Measurements from ENCODE around the gene GPBAR1.
A peak's percentile ranks its signal among the peaks of the same experiment; 100 is the strongest.
"Not testable (repeated sequence)": the region's sequence is repeated elsewhere in the genome, so short reads cannot be mapped to it uniquely, and the experiment has no call there.

Gene GPBAR1

DNA sequence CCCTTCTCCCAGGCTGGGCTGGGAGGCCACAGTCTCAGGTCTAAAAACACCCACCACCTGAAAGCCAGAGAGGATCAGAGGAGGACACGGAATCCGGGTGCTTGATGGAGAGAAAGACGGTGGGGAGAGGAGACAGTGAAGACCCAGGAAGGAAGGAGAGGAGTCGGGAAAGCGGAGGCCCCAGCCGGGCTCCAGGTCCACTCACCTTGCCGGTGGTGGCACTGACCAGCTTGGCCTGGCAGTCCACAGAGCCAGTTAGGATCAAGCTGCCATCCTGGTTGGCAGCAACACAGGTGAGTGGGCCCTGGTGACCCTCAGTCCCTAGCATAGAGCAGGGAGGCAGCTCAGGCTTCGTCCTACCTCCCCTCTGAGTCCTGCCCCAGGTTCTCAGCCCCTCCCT is 4.8 kb downstream of the GPBAR1 start:
- Mint-ChIP-seq H3K4me3 (no peak overlapping the region), H3K4me1 (ENCODE audit: low read depth) (peaks cover 82% of the 10 kb centered on the region), H3K27ac (peak overlapping the region; percentile 77), H3K9me3 (no peaks in the 10 kb centered on the region), H3K36me3 (ENCODE audit: low read depth) (peaks cover 76% of the 10 kb centered on the region), H3K27me3 (no peaks in the 10 kb centered on the region)
- intact Hi-C loops (cut with micrococcal nuclease): no loop called here

DNA sequence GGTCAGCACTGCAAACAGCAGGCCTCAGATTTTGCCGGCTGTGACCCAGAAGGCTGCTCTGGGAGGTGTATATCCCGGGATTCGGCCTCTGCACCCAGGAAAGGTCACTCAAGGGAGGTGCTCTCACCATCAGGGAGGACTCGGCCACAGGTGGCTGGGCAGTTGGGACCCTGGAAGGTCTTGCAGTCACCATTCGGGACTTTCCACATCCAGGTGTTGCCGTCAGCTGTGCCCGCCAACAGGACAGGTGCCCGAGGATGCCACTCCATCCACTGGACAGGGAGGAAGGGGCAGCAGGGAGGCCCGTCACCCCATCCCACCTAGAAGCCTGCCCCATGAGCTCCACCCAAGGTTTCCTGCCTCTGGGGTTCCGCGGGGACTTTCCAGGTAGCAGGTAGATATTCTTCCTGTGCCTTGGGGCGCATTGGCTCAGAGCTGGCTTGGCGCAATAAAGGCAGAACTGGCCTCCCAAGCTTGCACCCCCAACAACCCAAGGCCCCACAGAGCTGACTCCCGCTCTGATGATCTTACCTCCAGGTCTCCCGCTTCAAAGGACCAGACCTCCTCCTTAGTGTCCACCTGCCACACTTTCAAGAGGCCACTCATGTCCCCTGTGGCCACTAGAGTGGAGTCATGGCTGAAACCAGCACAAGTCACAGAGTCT is 5.6 kb downstream of the GPBAR1 start:
- peaks cover 78% of the 10 kb centered on the region for H3K36me3 Mint-ChIP-seq (ENCODE audit: low read depth)
- peak overlapping the region; percentile 77 for H3K27ac Mint-ChIP-seq
- no peak overlapping the region for H3K4me3 Mint-ChIP-seq
- intact Hi-C loops (cut with micrococcal nuclease): no loop called here
- peaks cover 82% of the 10 kb centered on the region for H3K4me1 Mint-ChIP-seq (ENCODE audit: low read depth)
- no peaks in the 10 kb centered on the region for H3K9me3 Mint-ChIP-seq
- H3K27me3 Mint-ChIP-seq: no peaks in the 10 kb centered on the region

DNA sequence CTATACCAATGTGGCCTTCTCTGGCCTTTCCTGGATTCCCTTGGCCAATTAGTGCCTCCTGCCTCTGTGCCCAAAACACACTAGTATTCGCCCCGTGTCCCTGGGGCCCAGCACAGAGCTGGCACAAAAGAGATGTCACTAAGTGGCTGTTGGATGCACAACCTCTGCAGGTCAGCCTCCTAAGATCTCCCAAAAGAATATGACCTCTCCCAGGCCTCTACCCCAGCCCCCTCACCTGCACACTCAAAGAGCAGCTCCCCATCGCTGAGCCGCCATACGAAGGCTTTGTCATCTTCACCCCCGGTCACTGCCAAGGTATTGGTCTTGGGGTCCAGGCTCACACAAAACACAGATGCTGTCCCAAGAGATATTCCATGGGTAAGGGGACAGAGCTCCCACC is 6.4 kb downstream of the GPBAR1 start:
- peaks cover 82% of the 10 kb centered on the region for H3K4me1 Mint-ChIP-seq (ENCODE audit: low read depth)
- no peaks in the 10 kb centered on the region for H3K27me3 Mint-ChIP-seq
- intact Hi-C loops (cut with micrococcal nuclease): no loop called here
- H3K36me3 Mint-ChIP-seq (ENCODE audit: low read depth): peaks cover 86% of the 10 kb centered on the region
- no peak overlapping the region for H3K27ac Mint-ChIP-seq
- no peaks in the 10 kb centered on the region for H3K9me3 Mint-ChIP-seq
- H3K4me3 Mint-ChIP-seq: no peak overlapping the region

DNA sequence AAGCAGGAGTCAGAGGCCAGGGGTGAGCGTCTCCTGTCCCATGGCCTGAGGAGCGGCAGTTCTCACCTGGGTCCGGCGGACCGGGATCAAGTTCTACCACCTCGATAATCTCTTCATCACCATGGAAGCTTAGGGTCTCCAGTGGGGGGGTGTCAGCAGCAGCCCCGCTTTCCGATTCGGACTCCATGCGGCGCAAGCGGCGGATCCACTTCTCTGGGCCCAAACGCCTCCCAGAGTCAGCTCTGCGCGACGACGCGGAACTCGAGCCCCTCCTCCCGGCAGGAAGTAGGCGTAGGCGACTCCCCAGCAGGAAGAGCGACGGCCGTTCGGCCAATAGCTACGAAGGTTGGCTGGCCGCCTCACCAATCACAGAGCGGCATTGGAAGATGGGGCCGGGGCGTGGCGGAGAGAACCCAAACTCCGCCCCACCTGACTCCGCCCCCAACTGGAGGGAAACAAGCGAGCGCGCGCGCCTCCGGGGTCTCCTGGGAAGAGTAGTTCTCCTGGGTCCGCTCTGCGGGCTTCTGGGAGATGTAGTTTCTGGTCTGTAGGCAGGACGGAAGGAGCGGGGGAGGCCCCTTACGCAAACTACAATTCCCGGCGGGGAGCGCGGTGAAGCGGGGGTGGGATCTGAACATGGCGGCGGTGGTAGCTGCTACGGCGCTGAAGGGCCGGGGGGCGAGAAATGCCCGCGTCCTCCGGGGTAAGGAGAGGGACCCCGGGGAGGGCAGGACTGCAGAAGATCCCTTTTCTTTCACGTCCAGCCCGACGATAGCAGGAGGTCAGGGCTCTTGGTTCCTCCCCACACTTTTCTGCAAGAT is 9.3 kb downstream of the GPBAR1 start, which contains the start of the genes AAMP and PNKD:
Gene AAMP (minus strand): TSS at position 238 of the 821 bp plus-strand sequence. CDS start 51 bp downstream, at position 187.
Gene PNKD (plus strand): TSS at position 620 of the 821 bp plus-strand sequence. CDS start 17 bp downstream, at position 637.
- Mint-ChIP-seq H3K4me1 (ENCODE audit: low read depth) (peaks cover 69% of the 10 kb centered on the region), H3K9me3 (no peaks in the 10 kb centered on the region), H3K27ac (peak within 1 kb of the TSS; percentile 89), H3K4me3 (peak within 1 kb of the TSS; percentile 85), H3K36me3 (ENCODE audit: low read depth) (peaks cover 88% of the 10 kb centered on the region), H3K27me3 (no peaks in the 10 kb centered on the region)
- intact Hi-C loops (cut with micrococcal nuclease): loop anchor here (1.0 to 5.0 kb wide), 2 partner anchors 129 to 297 kb away; partner anchors contain the start of genes CNOT9, CTDSP1 and USP37

DNA sequence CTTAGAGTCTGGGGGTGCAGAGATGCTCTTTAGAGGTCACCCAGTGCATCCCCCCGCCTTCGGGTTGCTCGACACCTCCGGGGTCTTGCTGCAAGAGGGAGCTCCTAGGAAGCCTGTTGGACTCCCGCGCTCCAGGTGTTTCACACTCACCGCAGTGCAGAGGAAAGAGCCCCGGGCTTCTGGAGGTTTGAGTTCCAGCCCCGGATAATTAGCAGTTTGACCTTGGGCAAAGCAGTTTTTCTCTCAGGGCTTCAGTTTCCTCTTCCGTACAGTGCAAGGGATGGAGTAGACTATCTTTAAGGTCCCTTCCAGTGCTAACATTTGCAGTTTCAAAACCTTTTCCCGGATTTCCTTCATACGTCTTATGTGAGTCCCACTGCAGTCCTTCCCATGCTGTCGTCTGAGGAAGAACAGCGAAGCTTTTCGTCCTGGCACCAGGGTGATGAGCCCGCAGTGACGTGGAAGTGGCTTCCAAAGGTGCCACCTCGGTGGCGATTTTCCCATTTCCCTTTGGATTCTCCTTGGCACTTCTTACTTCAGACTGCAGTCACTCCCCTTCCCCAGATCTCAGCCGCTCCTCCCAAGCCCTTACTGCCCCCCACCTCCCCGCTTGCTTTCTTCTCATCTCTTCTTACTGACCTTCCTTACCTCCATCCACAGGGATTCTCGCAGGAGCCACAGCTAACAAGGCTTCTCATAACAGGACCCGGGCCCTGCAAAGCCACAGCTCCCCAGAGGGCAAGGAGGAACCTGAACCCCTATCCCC is 10.1 kb downstream of the GPBAR1 start:
- Mint-ChIP-seq H3K27ac (peak overlapping the region; percentile 89), H3K9me3 (no peaks in the 10 kb centered on the region), H3K4me3 (peak overlapping the region; percentile 85), H3K4me1 (ENCODE audit: low read depth) (peaks cover 69% of the 10 kb centered on the region), H3K36me3 (ENCODE audit: low read depth) (peaks cover 88% of the 10 kb centered on the region), H3K27me3 (no peaks in the 10 kb centered on the region)
- intact Hi-C loops (cut with micrococcal nuclease): loop anchor here (1.0 to 5.0 kb wide), 2 partner anchors 128 to 296 kb away; partner anchors contain the start of genes CNOT9, CTDSP1 and USP37

DNA sequence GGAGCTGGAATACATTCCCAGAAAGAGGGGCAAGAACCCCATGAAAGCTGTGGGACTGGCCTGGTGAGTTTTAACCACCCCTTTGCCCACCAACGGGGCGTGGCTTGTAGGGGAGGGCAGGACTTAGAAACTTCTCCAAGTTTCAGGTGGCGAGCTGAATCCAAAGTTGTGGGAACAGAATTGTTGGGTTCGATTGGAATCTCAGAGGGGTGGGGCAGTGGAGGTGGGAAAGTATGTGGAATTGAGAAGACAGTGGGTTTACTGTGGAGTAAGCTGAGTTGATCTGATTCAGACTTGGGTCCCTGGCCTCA is 10.6 kb downstream of the GPBAR1 start:
- intact Hi-C loops (cut with micrococcal nuclease): loop anchor here (5.0 kb wide), 1 partner anchor 296 kb away; the partner anchor contains the start of genes CNOT9 and USP37
- H3K27me3 Mint-ChIP-seq: no peaks in the 10 kb centered on the region
- H3K36me3 Mint-ChIP-seq (ENCODE audit: low read depth): peaks cover 88% of the 10 kb centered on the region
- H3K4me1 Mint-ChIP-seq (ENCODE audit: low read depth): peaks cover 69% of the 10 kb centered on the region
- H3K9me3 Mint-ChIP-seq: no peaks in the 10 kb centered on the region
- peak overlapping the region; percentile 89 for H3K27ac Mint-ChIP-seq
- peak overlapping the region; percentile 85 for H3K4me3 Mint-ChIP-seq

DNA sequence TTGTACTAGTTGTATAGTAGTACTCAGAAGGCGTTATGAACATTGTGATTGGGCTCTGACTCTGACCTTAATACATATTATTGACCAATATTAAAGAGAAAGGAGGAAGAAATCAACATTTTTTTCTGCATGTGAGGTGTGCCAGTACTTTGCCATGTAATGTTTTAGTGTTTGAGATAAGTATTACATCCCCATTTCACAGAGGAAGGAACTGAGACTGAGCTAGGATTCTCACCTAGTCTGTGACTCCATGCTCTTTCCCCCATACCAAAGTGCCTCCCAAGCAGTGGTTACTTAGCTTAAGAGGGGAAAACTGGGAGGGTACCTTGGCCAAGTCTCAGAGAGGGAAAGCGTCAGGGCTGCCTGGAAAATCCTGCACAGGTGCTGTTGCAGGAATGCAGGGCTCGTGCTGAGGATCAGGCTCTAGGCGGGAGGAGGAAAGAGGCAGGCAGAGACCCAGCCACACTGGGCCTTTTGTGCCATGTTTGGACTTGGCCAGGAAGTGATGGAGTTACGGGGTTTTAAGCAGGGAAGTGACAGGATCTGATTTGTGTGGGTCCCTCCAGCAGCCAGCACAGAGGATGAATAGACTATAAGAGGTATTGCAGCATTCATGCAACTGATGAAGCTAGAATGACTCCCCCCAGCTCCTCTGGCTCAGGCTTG is 11.2 kb downstream of the GPBAR1 start:
- intact Hi-C loops (cut with micrococcal nuclease): loop anchor here (2.0 to 5.0 kb wide), 2 partner anchors 15 to 295 kb away; partner anchors contain the start of genes CNOT9 and USP37
- Mint-ChIP-seq H3K9me3 (no peaks in the 10 kb centered on the region), H3K27ac (peak overlapping the region; percentile 89), H3K4me1 (ENCODE audit: low read depth) (peaks cover 69% of the 10 kb centered on the region), H3K36me3 (ENCODE audit: low read depth) (peaks cover 88% of the 10 kb centered on the region), H3K27me3 (no peaks in the 10 kb centered on the region), H3K4me3 (no peak overlapping the region)

DNA sequence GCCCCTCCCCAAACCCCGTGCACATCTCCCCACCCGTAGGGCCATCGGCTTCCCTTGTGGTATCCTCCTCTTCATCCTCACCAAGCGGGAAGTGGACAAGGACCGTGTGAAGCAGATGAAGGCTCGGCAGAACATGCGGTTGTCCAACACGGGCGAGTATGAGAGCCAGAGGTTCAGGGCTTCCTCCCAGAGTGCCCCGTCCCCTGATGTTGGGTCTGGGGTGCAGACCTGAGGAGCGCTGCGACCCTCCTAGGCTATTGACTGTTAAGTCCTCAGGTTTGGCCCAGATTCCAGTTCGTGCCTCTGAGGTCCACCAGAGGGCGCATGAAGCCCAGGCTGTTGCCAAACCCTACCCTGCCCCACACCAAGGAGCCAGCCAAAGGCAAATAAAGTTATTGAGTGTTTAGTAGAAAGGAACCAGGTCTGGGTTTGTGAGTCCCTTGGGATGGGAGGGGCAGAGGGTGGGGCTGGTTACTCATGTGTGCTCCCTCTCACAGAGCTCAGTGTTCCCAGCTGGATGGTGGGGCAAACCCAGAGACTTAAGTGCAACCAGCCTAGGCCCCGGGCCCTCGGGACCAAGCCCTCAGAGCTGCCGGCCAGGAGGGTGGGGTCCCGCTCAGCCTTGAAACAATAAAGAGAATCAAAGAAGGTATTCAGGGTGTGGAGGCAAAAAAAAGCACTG is 11.9 kb downstream of the GPBAR1 start:
- Mint-ChIP-seq H3K27ac (peak overlapping the region; percentile 89), H3K9me3 (no peaks in the 10 kb centered on the region), H3K27me3 (no peaks in the 10 kb centered on the region), H3K4me1 (ENCODE audit: low read depth) (peaks cover 69% of the 10 kb centered on the region), H3K36me3 (ENCODE audit: low read depth) (peaks cover 88% of the 10 kb centered on the region), H3K4me3 (no peak overlapping the region)
- intact Hi-C loops (cut with micrococcal nuclease): loop anchor here (2.0 to 5.0 kb wide), 2 partner anchors 14 to 295 kb away; partner anchors contain the start of genes CNOT9 and USP37

DNA sequence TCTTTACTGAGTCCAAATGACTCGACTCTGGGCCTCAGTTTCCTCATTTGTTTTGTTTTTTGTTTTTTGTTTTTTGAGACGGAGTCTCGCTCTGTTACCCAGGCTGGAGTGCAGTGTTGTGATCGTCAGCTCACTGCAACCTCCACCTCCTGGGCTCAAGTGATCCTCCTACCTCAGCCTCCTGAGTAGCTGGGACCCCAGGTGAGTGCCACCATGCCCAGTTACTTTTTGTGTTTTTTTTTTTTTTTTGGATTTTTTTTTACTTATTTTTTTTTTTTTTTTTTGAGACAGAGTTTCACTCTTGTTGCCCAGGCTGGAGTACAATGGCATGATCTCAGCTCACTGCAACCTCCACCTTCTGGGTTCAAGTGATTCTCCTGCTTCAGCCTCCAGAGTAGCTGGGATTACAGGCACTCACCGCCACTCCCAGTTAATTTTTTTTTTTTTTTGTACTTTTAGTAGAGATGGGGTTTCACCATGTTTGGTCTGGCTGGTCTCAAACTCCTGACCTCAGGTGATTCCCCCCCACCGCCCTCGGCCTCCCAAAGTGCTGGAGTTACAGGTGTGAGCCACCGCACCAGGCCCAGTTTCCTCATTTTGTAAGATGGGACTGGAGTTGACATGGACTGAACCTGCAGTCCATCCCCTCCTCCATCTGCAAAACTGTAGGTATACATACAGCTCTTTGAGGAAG is 12.5 kb downstream of the GPBAR1 start:
- not testable (repeated sequence) for H3K27me3 Mint-ChIP-seq, H3K4me3 Mint-ChIP-seq, H3K27ac Mint-ChIP-seq, H3K9me3 Mint-ChIP-seq
- H3K36me3 Mint-ChIP-seq (ENCODE audit: low read depth): peaks cover 91% of the 10 kb centered on the region
- H3K4me1 Mint-ChIP-seq (ENCODE audit: low read depth): peaks cover 72% of the 10 kb centered on the region
- intact Hi-C loops (cut with micrococcal nuclease): loop anchor here (2.0 to 5.0 kb wide), 2 partner anchors 13 to 294 kb away; partner anchors contain the start of genes CNOT9 and USP37

DNA sequence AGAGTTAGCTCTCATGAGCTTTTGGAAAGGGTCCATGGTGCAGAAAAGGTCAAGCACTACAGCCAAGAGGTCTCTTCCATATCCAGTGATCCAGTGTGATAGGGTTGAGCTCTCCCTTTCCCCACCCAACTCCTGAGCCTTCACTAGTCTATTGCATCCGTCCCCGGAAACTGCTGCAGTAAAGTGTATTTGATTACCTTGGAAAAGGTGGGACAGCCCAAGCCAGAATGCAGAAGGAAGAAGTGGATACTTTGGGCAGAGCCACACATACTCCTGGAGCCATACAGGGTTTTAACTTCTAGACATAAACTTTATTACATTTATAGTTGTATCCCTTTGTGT is 13.1 kb downstream of the GPBAR1 start:
- H3K4me1 Mint-ChIP-seq (ENCODE audit: low read depth): peaks cover 75% of the 10 kb centered on the region
- no peak overlapping the region for H3K27ac Mint-ChIP-seq
- intact Hi-C loops (cut with micrococcal nuclease): loop anchor here (2.0 to 5.0 kb wide), 2 partner anchors 13 to 293 kb away; partner anchors contain the start of genes CNOT9 and USP37
- no peaks in the 10 kb centered on the region for H3K9me3 Mint-ChIP-seq
- no peaks in the 10 kb centered on the region for H3K27me3 Mint-ChIP-seq
- peaks cover 94% of the 10 kb centered on the region for H3K36me3 Mint-ChIP-seq (ENCODE audit: low read depth)
- H3K4me3 Mint-ChIP-seq: no peak overlapping the region

DNA sequence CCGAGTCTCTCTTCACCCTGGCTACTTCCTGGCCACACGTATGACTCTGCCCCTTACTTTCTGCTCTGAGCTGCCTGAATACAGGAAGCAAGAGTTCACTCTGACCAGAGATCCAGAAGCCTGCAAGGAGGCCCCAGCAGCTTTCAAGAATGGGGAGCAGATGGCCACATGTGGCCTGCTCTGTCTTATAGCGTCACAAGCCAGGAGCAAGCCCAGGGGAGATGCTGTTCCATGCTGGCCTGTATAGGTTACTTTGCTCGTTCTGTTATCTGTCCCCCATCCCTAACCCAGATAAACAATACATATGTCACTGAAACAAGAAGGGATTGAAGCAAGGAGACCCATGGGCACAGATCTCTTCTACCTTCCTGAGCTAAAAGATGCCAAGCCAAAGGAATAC is 13.8 kb downstream of the GPBAR1 start:
- Mint-ChIP-seq H3K4me1 (ENCODE audit: low read depth) (peaks cover 75% of the 10 kb centered on the region), H3K4me3 (no peak overlapping the region), H3K9me3 (no peaks in the 10 kb centered on the region), H3K36me3 (ENCODE audit: low read depth) (peaks cover 94% of the 10 kb centered on the region), H3K27ac (peak overlapping the region; percentile 26), H3K27me3 (no peaks in the 10 kb centered on the region)
- intact Hi-C loops (cut with micrococcal nuclease): loop anchor here (5.0 kb wide), 1 partner anchor 293 kb away; the partner anchor contains the start of genes CNOT9 and USP37

DNA sequence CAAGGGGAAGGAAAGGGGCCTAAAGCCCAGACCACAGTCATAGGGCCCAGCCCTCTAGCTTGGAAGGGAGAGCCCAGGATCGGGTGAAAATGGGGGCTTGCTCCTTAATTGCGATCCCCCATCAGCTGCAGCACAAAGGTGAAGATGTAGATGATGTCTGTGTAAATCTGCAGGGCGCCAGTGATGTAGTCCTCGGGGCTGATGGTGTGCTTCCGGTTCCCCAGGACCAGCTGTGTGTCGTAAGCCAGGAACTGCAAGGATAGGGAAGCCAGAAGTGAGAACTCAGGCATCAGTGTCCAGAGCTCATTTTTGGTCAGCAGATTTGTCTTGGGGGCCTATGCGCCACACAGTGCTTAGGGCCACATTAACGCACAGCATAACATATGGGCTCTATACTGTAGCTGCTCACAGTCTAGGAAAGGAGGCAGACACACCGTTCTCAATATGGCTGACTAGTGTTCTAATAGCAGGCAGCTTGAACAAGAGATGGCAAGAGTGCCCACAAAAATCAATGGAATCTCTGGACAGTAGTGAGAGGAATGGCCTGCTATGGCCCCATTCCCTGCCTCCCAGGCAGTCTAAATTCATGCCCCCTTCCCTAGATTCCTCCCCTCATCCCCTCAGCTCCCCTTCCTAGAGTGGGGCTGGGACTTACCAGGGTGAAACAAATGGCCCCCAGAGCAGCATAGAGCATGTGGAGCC is 14.7 kb downstream of the GPBAR1 start:
- peaks cover 94% of the 10 kb centered on the region for H3K36me3 Mint-ChIP-seq (ENCODE audit: low read depth)
- H3K4me1 Mint-ChIP-seq (ENCODE audit: low read depth): peaks cover 83% of the 10 kb centered on the region
- no peak overlapping the region for H3K4me3 Mint-ChIP-seq
- H3K27me3 Mint-ChIP-seq: no peaks in the 10 kb centered on the region
- H3K9me3 Mint-ChIP-seq: no peaks in the 10 kb centered on the region
- H3K27ac Mint-ChIP-seq: peak overlapping the region; percentile 26
- intact Hi-C loops (cut with micrococcal nuclease): no loop called here
